Sigmoid colon (tissue), 7 donors: Measurements from ENCODE around the gene CCNL2. TPM values are rescaled to one million over a fixed set of nuclear protein-coding genes. Genes with fewer than 3 reads are reported as not detected.
A peak's percentile ranks its signal among the peaks of the same experiment; 100 is the strongest.

Experiments used
- DNase-seq: peaks from one replicate; pipeline ENCODE4 v3.0.0-alpha.2; 2019
- H3K27ac ChIP-seq, 4 donors: fragments of 200-600 bp; sonication (generic); one replicate each; pipeline ENCODE4 v1.5.1; 2016 to 2019; ENCODE audit warnings: mild to moderate bottlenecking in 1 of 4
- H3K27me3 ChIP-seq, 3 donors: fragments of 200-600 bp; sonication (generic); one replicate each; pipeline ENCODE4 v1.5.1; 2019; ENCODE audit warnings: mild to moderate bottlenecking in 1 of 3
- H3K36me3 ChIP-seq, 4 donors: fragments of 200-600 bp; sonication (generic); one replicate each; pipeline ENCODE4 v1.5.1; 2016 to 2019
- H3K4me1 ChIP-seq, 4 donors: fragments of 200-600 bp; sonication (generic); one replicate each; pipeline ENCODE4 v1.5.1; 2017 to 2019
- H3K4me3 ChIP-seq, 4 donors: fragments of 200-600 bp; sonication (generic); one replicate each; pipeline ENCODE4 v1.5.1; 2017 to 2019; ENCODE audit warnings: mild to moderate bottlenecking in 2 of 4, moderate library complexity in 1 of 4
- H3K9me3 ChIP-seq, 4 donors: fragments of 200-600 bp in 3 of 4; sonication (generic) in 3 of 4; one replicate each; pipeline versions ENCODE4 v1.5.1 to v1.6.1; 2013 to 2019
- EP300 ChIP-seq, 4 donors: sonication (generic); formaldehyde crosslinking; IDR thresholded peaks; one replicate each; pipeline ENCODE4 v1.6.1; 2017; ENCODE audit warnings: antibody characterized with exemption in 4 of 4
- POLR2A ChIP-seq, 2 donors: fragments of 450-650 bp; IDR thresholded peaks; one replicate each; pipeline ENCODE4 v1.6.1; 2016; ENCODE audit warnings: antibody characterized with exemption in 2 of 2, mild to moderate bottlenecking in 2 of 2, moderate library complexity in 2 of 2
- POLR2AphosphoS5 ChIP-seq, 4 donors: sonication (generic); formaldehyde crosslinking; IDR thresholded peaks; one replicate each; pipeline ENCODE4 v1.6.1; 2017; ENCODE audit warnings: antibody characterized with exemption in 4 of 4
- WGBS, 2 donors: extraction: QIAGEN DNeasy Blood & Tissue Kit; methylation state at CpG; one replicate each; pipeline ENCODE4 v1.1.7; 2013; 5-methylcytosine and 5-hydroxymethylcytosine counted together
- intact Hi-C: fragments of 100-400 bp; cut with DNase I; formaldehyde crosslinking; loops from one replicate; pipeline ENCODE4 v1.15.1; 2023
- polyA plus RNA-seq, 3 donors: library from polyadenylated mRNA; stranded (reverse); fragments of 200-250 nt; gene quantifications; one replicate each; pipeline ENCODE4 v1.2.3, GENCODE V29; 2013
- total RNA-seq, 4 donors: library from RNA; depleted of rRNA; stranded (reverse); fragments of >200 nt; gene quantifications; one replicate each; pipeline ENCODE4 v1.1.0, GENCODE V29; 2016
- TF ChIP-seq, protein P1 (sequence below), 4 experiments: fragments of 450-650 bp in 3 of 4; fragments of 200-600 bp in 1 of 4; IDR thresholded peaks; one replicate each; pipeline ENCODE4 v1.5.1; 2016 to 2019; ENCODE audit warnings: antibody characterized with exemption in 4 of 4, mild to moderate bottlenecking in 3 of 4, moderate library complexity in 2 of 4
- donor health status: healthy with polysubstance abuse.
- donor health status: Bipolar disorder and iron deficiency.
- donor health status: healthy.

Gene CCNL2
- total and polyA plus RNA-seq, 7 donors: 15.0 to 375 (median 139) TPM

DNA sequence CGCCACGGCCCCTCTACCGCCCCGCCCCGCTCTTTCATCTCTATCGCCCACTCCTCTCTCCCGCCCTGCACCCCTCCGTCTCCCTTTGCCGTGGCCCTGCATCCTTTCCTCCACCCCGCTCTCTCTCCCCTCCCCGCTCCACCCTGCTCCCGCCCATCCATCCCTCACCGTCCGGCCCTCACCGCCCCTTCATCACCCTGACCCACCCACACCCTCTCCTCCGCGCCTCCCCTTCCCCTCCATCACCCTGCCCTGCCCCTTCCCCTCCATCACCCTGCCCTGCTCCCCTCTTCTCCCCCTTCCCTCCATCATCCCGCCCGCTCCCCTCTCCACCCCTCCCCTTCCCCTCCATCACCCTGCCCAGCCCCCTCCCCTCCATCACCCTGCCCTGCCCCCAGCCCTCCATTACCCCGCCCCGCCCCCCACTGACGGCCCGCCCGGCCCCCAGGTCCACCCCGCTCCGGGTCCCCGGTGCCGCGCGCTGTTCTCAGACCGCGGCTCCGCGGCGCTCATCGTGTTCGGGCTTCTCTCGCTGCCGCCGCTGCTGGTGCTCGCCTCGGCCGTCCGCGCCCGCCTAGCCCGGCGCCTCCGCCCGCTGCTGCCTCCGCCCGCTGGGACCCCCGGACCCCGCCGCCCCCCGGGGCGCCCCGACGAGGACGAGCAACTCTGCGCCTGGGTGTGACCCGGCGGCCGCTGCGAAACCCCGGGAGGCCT is 28.1 kb upstream of the CCNL2 start:
- H3K4me3 ChIP-seq: peak overlapping the region; percentile 34 to 74 (median 60)
- peak overlapping the region; percentile 93 to 99 (median 96) for H3K27ac ChIP-seq
- H3K36me3 ChIP-seq: no peaks in the 10 kb centered on the region
- H3K9me3 ChIP-seq: no peaks in the 10 kb centered on the region
- WGBS, 2 donors: 7 to 10% methylated on average over 66 of the region's 66 CpGs
- intact Hi-C loops: no loop called here
- peak; percentile 85 for DNase-seq
- peaks cover 0 to 46% (median 44%) of the 10 kb centered on the region in 4 donors for H3K4me1 ChIP-seq
- H3K27me3 ChIP-seq: no peaks in the 10 kb centered on the region
- TF ChIP-seq, protein P1, sequence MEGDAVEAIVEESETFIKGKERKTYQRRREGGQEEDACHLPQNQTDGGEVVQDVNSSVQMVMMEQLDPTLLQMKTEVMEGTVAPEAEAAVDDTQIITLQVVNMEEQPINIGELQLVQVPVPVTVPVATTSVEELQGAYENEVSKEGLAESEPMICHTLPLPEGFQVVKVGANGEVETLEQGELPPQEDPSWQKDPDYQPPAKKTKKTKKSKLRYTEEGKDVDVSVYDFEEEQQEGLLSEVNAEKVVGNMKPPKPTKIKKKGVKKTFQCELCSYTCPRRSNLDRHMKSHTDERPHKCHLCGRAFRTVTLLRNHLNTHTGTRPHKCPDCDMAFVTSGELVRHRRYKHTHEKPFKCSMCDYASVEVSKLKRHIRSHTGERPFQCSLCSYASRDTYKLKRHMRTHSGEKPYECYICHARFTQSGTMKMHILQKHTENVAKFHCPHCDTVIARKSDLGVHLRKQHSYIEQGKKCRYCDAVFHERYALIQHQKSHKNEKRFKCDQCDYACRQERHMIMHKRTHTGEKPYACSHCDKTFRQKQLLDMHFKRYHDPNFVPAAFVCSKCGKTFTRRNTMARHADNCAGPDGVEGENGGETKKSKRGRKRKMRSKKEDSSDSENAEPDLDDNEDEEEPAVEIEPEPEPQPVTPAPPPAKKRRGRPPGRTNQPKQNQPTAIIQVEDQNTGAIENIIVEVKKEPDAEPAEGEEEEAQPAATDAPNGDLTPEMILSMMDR (IDR thresholded peaks at IDR 0.05): no peak
- TF ChIP-seq POLR2AphosphoS5 (IDR thresholded peaks at IDR 0.05) (peak in 1 of 4 donors; percentile 54), EP300 (IDR thresholded peaks at IDR 0.05) (no peak), POLR2A (IDR thresholded peaks at IDR 0.05) (no peak)

GRCh38 chr1:1426496-1427105 is 27.5 kb upstream of the CCNL2 start:
- H3K36me3 ChIP-seq: no peaks in the 10 kb centered on the region
- H3K27me3 ChIP-seq: no peaks in the 10 kb centered on the region
- WGBS, 2 donors: 25 to 34% methylated on average over 19 of the region's 19 CpGs
- TF ChIP-seq EP300 (IDR thresholded peaks at IDR 0.05): no peak
- H3K4me1 ChIP-seq: peaks cover 0 to 41% (median 37%) of the 10 kb centered on the region in 4 donors
- H3K27ac ChIP-seq: peak overlapping the region in 3 of 4 donors; percentile 57 to 99 (median 98)
- no peaks in the 10 kb centered on the region for H3K9me3 ChIP-seq
- DNase-seq: no peak
- intact Hi-C loops: no loop called here
- no peak overlapping the region for H3K4me3 ChIP-seq

GRCh38 chr1:1425753-1426495 is 26.8 kb upstream of the CCNL2 start:
- H3K4me1 ChIP-seq: peaks cover 0 to 41% (median 35%) of the 10 kb centered on the region in 4 donors
- H3K4me3 ChIP-seq: no peak overlapping the region
- DNase-seq: no peak
- intact Hi-C loops: no loop called here
- WGBS, 2 donors: 36 to 45% methylated on average over 33 of the region's 33 CpGs
- H3K9me3 ChIP-seq: no peaks in the 10 kb centered on the region
- no peaks in the 10 kb centered on the region for H3K36me3 ChIP-seq
- TF ChIP-seq, protein P1 (IDR thresholded peaks at IDR 0.05): no peak
- TF ChIP-seq EP300 (IDR thresholded peaks at IDR 0.05) (no peak), POLR2AphosphoS5 (IDR thresholded peaks at IDR 0.05) (no peak), POLR2A (IDR thresholded peaks at IDR 0.05) (no peak)
- peak overlapping the region in 3 of 4 donors; percentile 57 to 99 (median 98) for H3K27ac ChIP-seq
- no peaks in the 10 kb centered on the region for H3K27me3 ChIP-seq

DNA sequence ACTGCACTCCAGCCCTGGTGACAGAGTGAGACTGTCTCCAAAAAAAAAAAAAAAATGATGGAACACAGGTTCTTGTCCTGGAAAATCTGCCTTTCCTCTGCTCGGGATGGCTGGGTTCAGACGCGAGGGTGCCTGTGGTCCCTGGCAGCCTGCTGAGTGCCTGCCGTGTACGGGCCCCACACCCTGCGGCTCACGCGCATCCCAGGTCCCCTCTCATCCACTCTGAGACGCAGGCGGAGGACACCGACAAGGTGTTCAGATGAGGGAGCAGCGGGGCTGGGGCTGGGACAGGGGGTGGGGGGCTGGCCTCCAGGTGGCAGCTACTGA is 26.3 kb upstream of the CCNL2 start:
- 83% methylated on average over 12 of the region's 12 CpGs for WGBS, 2 donors
- Histone ChIP-seq H3K4me1 (peaks cover 0 to 41% (median 35%) of the 10 kb centered on the region in 4 donors), H3K27me3 (no peaks in the 10 kb centered on the region), H3K36me3 (no peaks in the 10 kb centered on the region), H3K27ac (peak overlapping the region in 3 of 4 donors; percentile 57 to 99 (median 98)), H3K4me3 (no peak overlapping the region), H3K9me3 (no peaks in the 10 kb centered on the region)
- no peak for DNase-seq
- intact Hi-C loops: no loop called here
- TF ChIP-seq, protein P1 (IDR thresholded peaks at IDR 0.05): no peak

- H3K36me3 ChIP-seq: no peaks in the 10 kb centered on the region
- intact Hi-C loops: no loop called here
- H3K27ac ChIP-seq: peak overlapping the region in 1 of 4 donors; percentile 4
- H3K4me1 ChIP-seq: peaks cover 0 to 38% (median 32%) of the 10 kb centered on the region in 4 donors
- H3K4me3 ChIP-seq: no peak overlapping the region
- no peaks in the 10 kb centered on the region for H3K9me3 ChIP-seq
- no peaks in the 10 kb centered on the region for H3K27me3 ChIP-seq
- TF ChIP-seq POLR2AphosphoS5 (IDR thresholded peaks at IDR 0.05) (no peak), EP300 (IDR thresholded peaks at IDR 0.05) (no peak)
- TF ChIP-seq, protein P1 (IDR thresholded peaks at IDR 0.05): no peak
- WGBS, 2 donors: 88 to 91% methylated on average over 15 of the region's 15 CpGs
- no peak for DNase-seq
Observed at GRCh38 chr1:1424707-1425106, 25.6 kb upstream of the CCNL2 start.
